Measurements from ENCODE around the gene AQP2. TPM values are rescaled to one million over a fixed set of nuclear protein-coding genes. Genes with fewer than 3 reads are reported as not detected.

AQP2 gene
- total and polyA plus RNA-seq, 2 donors (not counting 1 experiment from before 2014, with no cell fraction given), result not detected

- Histone ChIP-seq H3K79me2 (ENCODE audit: control insufficient read depth, insufficient read depth, low read length) (no peaks in the 10 kb centered on the region), H3K36me3 (replicated peaks in 1 of 2; ENCODE audit: control extremely low read depth in 1 of 2, control insufficient read depth in 1 of 2, extremely low read depth in 1 of 2, insufficient read depth in 2 of 2, low read length in 1 of 2) (no peaks in the 10 kb centered on the region), H3K9ac (ENCODE audit: low read length) (no peak overlapping the region), H4K20me1 (ENCODE audit: control insufficient read depth, insufficient read depth, low read length, poor library complexity, severe bottlenecking) (no peaks in the 10 kb centered on the region), H3K4me3 (ENCODE audit: control extremely low read depth in 1 of 5, extremely low read depth in 1 of 5, insufficient read depth in 1 of 5, low read depth in 2 of 5, low read length in 4 of 5) (no peak overlapping the region), H2AFZ (ENCODE audit: insufficient read depth, low read depth, low read length, poor library complexity, severe bottlenecking) (no peak overlapping the region), H3K27me3 (replicated peaks in 1 of 4; ENCODE audit: control extremely low read depth in 1 of 4, control insufficient read depth in 3 of 4, insufficient read depth in 4 of 4, low read length in 3 of 4) (peaks cover 0 to under 1% (median 0%) of the 10 kb centered on the region in 4 experiments), H3K9me3 (ENCODE audit: control extremely low read depth in 1 of 3, control insufficient read depth in 2 of 3, insufficient read depth in 1 of 3, low read length in 2 of 3) (no peaks in the 10 kb centered on the region), H3K4me1 (ENCODE audit: control insufficient read depth in 2 of 2, insufficient read depth in 2 of 2, low read length in 2 of 2) (no peaks in the 10 kb centered on the region), H3K4me2 (replicated peaks; ENCODE audit: low read depth, low read length, poor library complexity, severe bottlenecking) (no peak overlapping the region), H3K27ac (ENCODE audit: low read length in 2 of 2) (no peak overlapping the region)
- no peak for ATAC-seq (ENCODE audit: low read depth)
- Mint-ChIP-seq H3K27me3 (peaks cover 11% of the 10 kb centered on the region), H3K27ac (no peak overlapping the region), H3K9me3 (ENCODE audit: insufficient read depth) (no peaks in the 10 kb centered on the region), H3K4me1 (peaks cover 7% of the 10 kb centered on the region), H3K4me3 (no peak overlapping the region)
- ChIA-PET POLR2A (no interaction called here), CTCF (interaction anchor here (0.6 kb wide), 1 partner anchor 168 kb away, joined by 3 read pairs; no protein-coding TSS in a partner anchor)
- WGBS (ENCODE audit: insufficient coverage), result 100% methylated on average over 1 of the region's 1 CpG
- intact Hi-C loops (cut with micrococcal nuclease), result no loop called here
- TF ChIP-seq CTCF (IDR thresholded peaks at IDR 0.05) (no peak), EZH2 (IDR thresholded peaks at IDR 0.05; ENCODE audit: borderline replicate concordance, insufficient read depth, low read depth, low read length, poor library complexity, severe bottlenecking) (no peak)
- DNase-seq, result no peak
Observed at GRCh38 chr12:49939707-49940106, 10.8 kb upstream of the AQP2 start.

GRCh38 chr12:49941556-49942511, 8.7 kb upstream of the AQP2 start:
- no peaks in the 10 kb centered on the region for H4K20me1 ChIP-seq (ENCODE audit: control insufficient read depth, insufficient read depth, low read length, poor library complexity, severe bottlenecking)
- peaks cover 0 to 8% of the 10 kb centered on the region in 2 donors for H3K4me1 ChIP-seq (ENCODE audit: control insufficient read depth in 2 of 2, insufficient read depth in 2 of 2, low read length in 2 of 2)
- no peak for TF ChIP-seq CTCF (IDR thresholded peaks at IDR 0.05)
- TF ChIP-seq EZH2 (IDR thresholded peaks at IDR 0.05; ENCODE audit: borderline replicate concordance, insufficient read depth, low read depth, low read length, poor library complexity, severe bottlenecking), result no peak
- intact Hi-C loops (cut with micrococcal nuclease), result no loop called here
- Mint-ChIP-seq H3K9me3 (ENCODE audit: insufficient read depth) (no peaks in the 10 kb centered on the region), H3K27ac (no peak overlapping the region), H3K27me3 (peaks cover 7% of the 10 kb centered on the region), H3K4me3 (no peak overlapping the region), H3K4me1 (peaks cover 15% of the 10 kb centered on the region)
- H3K79me2 ChIP-seq (ENCODE audit: control insufficient read depth, insufficient read depth, low read length), result no peaks in the 10 kb centered on the region
- H3K27me3 ChIP-seq (replicated peaks in 1 of 4; ENCODE audit: control extremely low read depth in 1 of 4, control insufficient read depth in 3 of 4, insufficient read depth in 4 of 4, low read length in 3 of 4), result peaks cover 0 to 5% (median 2%) of the 10 kb centered on the region in 4 experiments
- 54% methylated on average over 10 of the region's 13 CpGs for WGBS (ENCODE audit: insufficient coverage)
- no peak overlapping the region for H3K27ac ChIP-seq (ENCODE audit: low read length in 2 of 2)
- H3K4me3 ChIP-seq (ENCODE audit: control extremely low read depth in 1 of 5, extremely low read depth in 1 of 5, insufficient read depth in 1 of 5, low read depth in 2 of 5, low read length in 4 of 5), result no peak overlapping the region
- DNase-seq, result no peak
- no peak overlapping the region for H3K4me2 ChIP-seq (replicated peaks; ENCODE audit: low read depth, low read length, poor library complexity, severe bottlenecking)
- POLR2A ChIA-PET, result no interaction called here
- ATAC-seq (ENCODE audit: low read depth), result no peak
- H2AFZ ChIP-seq (ENCODE audit: insufficient read depth, low read depth, low read length, poor library complexity, severe bottlenecking), result no peak overlapping the region
- H3K36me3 ChIP-seq (replicated peaks in 1 of 2; ENCODE audit: control extremely low read depth in 1 of 2, control insufficient read depth in 1 of 2, extremely low read depth in 1 of 2, insufficient read depth in 2 of 2, low read length in 1 of 2), result no peaks in the 10 kb centered on the region
- no peak overlapping the region for H3K9ac ChIP-seq (ENCODE audit: low read length)
- no peaks in the 10 kb centered on the region for H3K9me3 ChIP-seq (ENCODE audit: control extremely low read depth in 1 of 3, control insufficient read depth in 2 of 3, insufficient read depth in 1 of 3, low read length in 2 of 3)
- CTCF ChIA-PET, result interaction anchor here (2.0 kb wide), 1 partner anchor 25 kb away, joined by 9 read pairs; no protein-coding TSS in a partner anchor
